ENCODE measurements around the gene LCLAT1.

Gene LCLAT1

DNA sequence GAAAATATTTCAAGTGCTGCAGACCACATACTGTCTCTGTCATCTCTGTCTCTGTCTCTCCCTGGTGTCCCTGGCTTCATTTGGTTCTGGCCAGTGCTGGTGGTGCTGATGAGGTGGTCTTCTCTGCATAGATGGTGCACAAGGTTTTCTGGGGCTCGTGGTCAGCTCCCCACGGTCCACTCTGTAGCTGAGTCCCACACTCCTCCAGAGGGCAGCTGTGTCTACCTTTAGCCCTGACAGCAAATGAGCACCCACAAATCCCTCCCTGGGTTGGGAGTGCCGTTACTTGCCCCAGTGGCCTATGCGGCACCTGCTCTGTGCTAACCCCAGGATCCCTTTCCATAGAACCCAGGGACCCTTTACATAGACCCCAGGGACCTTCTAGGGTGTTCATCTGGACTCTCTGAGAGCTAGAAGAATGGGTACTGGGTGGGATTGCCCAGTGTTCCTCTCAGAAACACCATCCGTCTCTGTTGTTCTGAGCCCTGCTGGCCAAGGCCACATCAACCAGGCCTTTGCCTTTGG, 230.9 kb downstream of the LCLAT1 start:
- no peak for TF ChIP-seq POLR2A (IDR thresholded peaks at IDR 0.05; ENCODE audit: low read depth, low read length)
- TF ChIP-seq POLR2AphosphoS5 (IDR thresholded peaks at IDR 0.05; ENCODE audit: low read depth, low read length): no peak
- no peak for TF ChIP-seq TAF1 (IDR thresholded peaks at IDR 0.05; ENCODE audit: borderline replicate concordance, low read depth, low read length)
- FAIRE-seq: no peak
- no peak for DNase-seq (ENCODE audit: insufficient read length)

DNA sequence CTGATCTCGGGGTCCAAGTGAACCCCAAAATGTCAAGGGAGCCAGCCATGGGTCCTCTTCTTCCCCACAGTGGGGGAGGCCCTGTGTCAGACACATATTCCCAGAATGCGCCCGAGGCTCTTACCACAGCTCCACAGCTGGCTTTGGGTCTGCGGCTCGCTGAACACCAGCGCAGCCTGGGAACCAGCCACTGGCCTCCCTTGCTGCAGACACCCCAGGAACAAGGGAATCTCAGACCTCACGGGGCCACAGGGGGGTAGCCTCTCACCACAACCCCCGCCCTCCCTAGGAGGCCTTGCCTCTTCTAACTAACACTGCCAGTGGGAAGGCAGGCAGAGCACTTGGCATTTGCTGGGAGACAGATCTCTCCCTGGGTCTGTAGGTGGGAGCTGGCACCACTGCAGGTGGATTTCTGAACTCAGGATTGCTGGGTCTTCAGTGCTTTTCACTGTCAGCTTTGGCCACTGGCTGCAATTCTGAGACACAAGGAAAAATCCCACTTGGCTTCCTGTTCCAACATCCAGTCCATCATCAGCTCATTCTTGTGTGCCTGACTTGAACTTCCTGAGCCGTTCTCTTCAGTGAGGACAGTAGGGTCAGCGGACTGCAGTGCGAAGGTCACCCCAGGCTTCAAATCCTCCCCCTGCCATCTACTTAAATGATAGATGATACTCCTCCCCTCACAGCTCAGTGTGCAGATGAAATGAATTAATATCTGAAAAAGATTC, 231.5 kb downstream of the LCLAT1 start:
- no peak for DNase-seq (ENCODE audit: insufficient read length)
- FAIRE-seq: no peak

DNA sequence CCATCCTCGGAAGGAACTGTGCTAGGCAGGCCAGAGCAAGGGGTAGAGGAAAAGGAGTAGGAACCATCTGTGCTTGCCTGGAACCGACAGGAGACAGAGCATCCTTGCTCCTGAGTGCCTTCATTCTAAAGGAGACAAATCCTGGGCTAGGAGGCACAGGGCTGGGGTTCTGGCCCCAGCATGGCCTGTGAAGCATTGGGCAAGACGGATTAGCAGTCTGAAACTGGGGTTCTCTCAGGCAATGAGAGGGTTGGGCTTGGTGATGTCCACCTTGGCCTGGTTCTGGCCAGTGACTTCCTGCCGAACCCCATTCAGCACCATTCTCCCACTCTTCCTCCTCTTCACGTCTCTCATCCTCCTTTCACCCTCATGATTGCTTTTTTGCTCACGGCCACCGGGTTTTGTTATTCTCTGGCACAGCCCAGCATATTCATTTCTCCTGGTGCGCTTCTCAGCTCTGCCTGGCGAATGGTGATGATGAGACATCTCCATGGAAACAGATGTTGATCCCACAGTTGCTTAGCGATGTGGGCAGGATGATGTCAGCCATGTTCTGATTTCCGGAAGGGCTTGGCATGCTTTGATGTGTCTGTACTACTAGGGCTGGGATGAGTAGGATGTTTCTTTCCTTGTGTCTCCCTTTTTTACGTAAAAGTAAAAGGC, 232.5 kb downstream of the LCLAT1 start:
- DNase-seq (ENCODE audit: insufficient read length) (no peak), FAIRE-seq (no peak)
- no peak for TF ChIP-seq POLR2AphosphoS5 (IDR thresholded peaks at IDR 0.05; ENCODE audit: low read depth, low read length)
- no peak for TF ChIP-seq TAF1 (IDR thresholded peaks at IDR 0.05; ENCODE audit: borderline replicate concordance, low read depth, low read length)
- TF ChIP-seq POLR2A (IDR thresholded peaks at IDR 0.05; ENCODE audit: low read depth, low read length): no peak

More for the DNA sequence above, 231.5 kb downstream of the LCLAT1 start:
- TF ChIP-seq POLR2A (IDR thresholded peaks at IDR 0.05; ENCODE audit: low read depth, low read length): no peak
- no peak for TF ChIP-seq TAF1 (IDR thresholded peaks at IDR 0.05; ENCODE audit: borderline replicate concordance, low read depth, low read length)
- no peak for TF ChIP-seq POLR2AphosphoS5 (IDR thresholded peaks at IDR 0.05; ENCODE audit: low read depth, low read length)

DNA sequence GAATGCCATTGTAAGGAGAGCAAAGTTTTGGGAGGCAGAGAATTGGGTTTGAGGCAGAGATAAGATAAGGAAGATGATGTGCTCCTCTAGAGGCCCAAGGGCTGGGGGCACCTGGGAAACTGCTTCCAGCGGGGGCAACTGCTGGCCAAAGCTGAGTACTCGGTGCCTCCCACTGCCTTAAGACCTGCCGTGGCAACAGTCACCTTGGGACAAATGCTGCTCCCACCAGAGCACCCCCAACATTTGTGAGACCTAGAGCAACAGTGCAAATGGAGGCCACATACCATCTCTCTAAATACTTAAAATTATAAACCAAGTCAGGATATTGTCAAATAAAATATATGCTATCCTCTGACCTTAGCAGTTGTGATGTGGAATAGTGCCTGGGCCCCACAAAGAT, 233.1 kb downstream of the LCLAT1 start:
- FAIRE-seq (no peak), DNase-seq (ENCODE audit: insufficient read length) (no peak)
- no peak for TF ChIP-seq POLR2A (IDR thresholded peaks at IDR 0.05; ENCODE audit: low read depth, low read length)
- TF ChIP-seq TAF1 (IDR thresholded peaks at IDR 0.05; ENCODE audit: borderline replicate concordance, low read depth, low read length): no peak
- no peak for TF ChIP-seq POLR2AphosphoS5 (IDR thresholded peaks at IDR 0.05; ENCODE audit: low read depth, low read length)

DNA sequence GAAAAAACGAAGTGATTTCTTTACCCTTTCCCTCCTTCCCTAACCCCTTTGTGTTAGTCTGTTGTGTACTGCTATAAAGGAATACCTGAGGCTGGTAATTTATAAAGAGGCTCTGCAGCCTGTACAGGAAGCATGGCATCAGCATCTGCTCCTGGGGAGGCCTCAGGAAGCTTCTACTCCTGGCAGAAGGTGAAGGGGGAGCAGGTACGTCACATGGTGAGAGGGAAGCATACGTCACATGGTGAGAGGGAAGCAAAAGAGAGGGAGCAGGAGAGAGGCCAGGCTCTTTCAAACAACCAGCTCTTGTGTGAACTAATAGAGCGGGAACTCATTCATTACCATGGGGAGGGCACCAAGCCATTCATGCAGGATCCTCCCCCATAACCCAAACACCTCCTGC, 234.0 kb downstream of the LCLAT1 start:
- DNase-seq (ENCODE audit: insufficient read length) (no peak), FAIRE-seq (no peak)
- TF ChIP-seq POLR2AphosphoS5 (IDR thresholded peaks at IDR 0.05; ENCODE audit: low read depth, low read length): no peak
- TF ChIP-seq POLR2A (IDR thresholded peaks at IDR 0.05; ENCODE audit: low read depth, low read length): no peak
- TF ChIP-seq TAF1 (IDR thresholded peaks at IDR 0.05; ENCODE audit: borderline replicate concordance, low read depth, low read length): no peak

DNA sequence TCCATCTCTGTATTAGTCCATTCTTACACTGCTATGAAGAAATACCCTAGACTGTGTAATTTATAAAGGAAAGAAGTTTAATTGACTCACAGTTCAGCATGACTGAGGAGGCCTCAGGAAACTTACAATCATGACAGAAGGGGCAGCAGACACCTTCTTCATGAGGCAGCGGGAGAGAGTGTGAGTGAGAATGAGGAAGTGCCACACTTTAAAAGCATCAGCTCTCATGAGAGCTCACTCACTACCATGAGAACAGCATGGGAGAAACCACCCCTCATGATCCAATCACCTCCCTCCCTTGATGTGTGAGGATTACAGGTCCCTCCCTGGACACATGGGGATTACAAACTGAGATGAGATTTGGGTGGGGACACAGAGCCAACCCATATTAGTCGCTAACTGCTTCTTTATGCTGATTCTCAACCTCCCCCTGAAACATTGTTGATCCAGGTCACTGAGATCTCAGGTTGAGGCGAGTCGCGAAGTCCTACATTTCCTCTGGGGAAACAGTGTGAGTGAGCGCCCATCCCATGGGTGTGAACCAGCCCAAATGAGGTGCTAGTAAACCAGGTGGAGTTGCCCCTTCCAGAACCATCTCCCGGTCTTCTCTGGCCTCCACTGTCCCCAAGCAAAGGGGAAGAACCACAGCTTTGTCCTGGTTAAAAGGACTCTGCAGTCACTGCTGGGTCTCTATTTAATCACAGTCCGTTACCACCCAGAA, 236.3 kb downstream of the LCLAT1 start:
- no peak for TF ChIP-seq POLR2A (IDR thresholded peaks at IDR 0.05; ENCODE audit: low read depth, low read length)
- no peak for TF ChIP-seq POLR2AphosphoS5 (IDR thresholded peaks at IDR 0.05; ENCODE audit: low read depth, low read length)
- 0 out of 2 replicates have a peak, but pooled peaks have one; percentile 15 for TF ChIP-seq TAF1 (IDR thresholded peaks at IDR 0.05; ENCODE audit: borderline replicate concordance, low read depth, low read length)
- DNase-seq (ENCODE audit: insufficient read length): no peak
- peak; percentile 9 for FAIRE-seq

DNA sequence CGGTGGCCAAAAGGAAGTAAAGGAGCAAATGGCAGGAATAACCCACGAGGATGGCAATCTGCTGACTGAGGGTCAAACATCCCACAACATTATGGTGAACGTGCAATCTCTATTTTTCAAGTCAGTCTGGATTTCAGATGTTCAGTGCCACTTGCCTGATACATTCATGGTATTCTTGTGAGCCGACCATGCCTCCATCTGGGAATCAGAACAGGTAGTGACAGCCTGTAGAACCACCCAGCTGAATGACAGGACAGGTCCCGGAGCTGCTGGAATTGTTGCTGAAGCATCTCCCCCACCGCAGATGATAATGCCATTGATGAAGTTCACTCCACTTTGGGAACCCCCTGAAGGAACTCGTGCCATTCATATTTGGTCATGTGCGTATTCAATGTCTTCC, 237.0 kb downstream of the LCLAT1 start:
- FAIRE-seq: no peak
- no peak for DNase-seq (ENCODE audit: insufficient read length)
- no peak for TF ChIP-seq POLR2A (IDR thresholded peaks at IDR 0.05; ENCODE audit: low read depth, low read length)
- no peak for TF ChIP-seq TAF1 (IDR thresholded peaks at IDR 0.05; ENCODE audit: borderline replicate concordance, low read depth, low read length)
- TF ChIP-seq POLR2AphosphoS5 (IDR thresholded peaks at IDR 0.05; ENCODE audit: low read depth, low read length): no peak

DNA sequence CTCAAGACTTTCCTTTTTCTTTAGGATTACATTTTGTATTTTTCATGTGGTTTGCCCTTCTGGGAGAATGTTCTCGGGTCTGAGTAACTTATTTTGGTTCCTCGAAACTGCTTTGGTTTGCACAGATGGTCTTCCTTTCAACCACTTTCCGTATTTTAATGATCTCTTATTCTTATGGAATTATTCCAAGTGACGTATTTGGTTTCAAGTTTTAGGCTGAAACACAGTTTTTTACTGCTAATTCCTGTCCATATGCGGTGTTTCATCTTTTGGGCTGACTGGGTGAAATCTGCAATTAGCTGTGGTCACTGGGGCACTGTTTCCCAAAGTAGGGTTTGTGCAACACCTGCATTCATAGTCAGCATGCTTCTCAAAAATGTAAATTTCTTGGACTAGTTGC, 237.5 kb downstream of the LCLAT1 start:
- TF ChIP-seq POLR2AphosphoS5 (IDR thresholded peaks at IDR 0.05; ENCODE audit: low read depth, low read length) (no peak), TAF1 (IDR thresholded peaks at IDR 0.05; ENCODE audit: borderline replicate concordance, low read depth, low read length) (no peak), POLR2A (IDR thresholded peaks at IDR 0.05; ENCODE audit: low read depth, low read length) (no peak)
- DNase-seq (ENCODE audit: insufficient read length): no peak
- FAIRE-seq: no peak

DNA sequence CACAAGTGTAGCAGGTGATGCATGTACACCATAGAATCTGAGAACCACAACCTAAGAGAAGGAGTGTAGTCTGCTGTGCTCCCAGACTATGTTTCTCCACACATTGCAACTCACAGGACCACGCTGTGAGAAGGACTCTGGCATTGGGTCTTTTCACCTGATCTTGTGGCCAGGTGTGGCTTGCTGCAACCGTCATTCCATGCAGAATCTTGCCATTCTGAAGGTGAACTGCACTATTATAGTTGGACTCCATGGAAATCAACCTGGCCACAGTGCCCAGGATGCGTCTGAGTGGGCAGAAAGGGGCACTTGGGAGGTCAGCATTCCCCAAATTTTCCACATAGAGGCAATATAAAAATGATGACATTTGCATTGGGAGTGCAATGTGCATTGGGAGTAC, 237.9 kb downstream of the LCLAT1 start:
- FAIRE-seq (no peak), DNase-seq (ENCODE audit: insufficient read length) (no peak)

DNA sequence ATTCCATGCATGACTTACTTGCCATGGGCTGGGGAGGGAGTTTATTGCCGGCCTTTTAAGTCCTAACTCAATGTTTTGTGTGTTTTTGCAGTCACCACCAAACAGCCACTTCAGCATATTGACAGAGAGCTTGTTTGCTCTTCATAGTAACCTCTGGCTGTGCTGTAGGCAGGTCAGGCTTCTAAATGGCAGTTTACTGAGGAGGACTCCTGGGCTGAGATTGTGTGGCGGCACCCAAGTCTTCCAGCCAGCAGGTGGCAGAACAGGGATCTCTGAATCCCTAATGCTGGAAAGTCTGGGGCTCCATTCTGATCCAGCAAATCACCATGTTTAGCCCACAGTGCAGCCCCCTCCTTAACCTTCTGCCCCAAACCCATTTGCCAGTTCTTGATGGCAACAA, 239.0 kb downstream of the LCLAT1 start:
- TF ChIP-seq POLR2AphosphoS5 (IDR thresholded peaks at IDR 0.05; ENCODE audit: low read depth, low read length): no peak
- TF ChIP-seq TAF1 (IDR thresholded peaks at IDR 0.05; ENCODE audit: borderline replicate concordance, low read depth, low read length): no peak
- no peak for TF ChIP-seq POLR2A (IDR thresholded peaks at IDR 0.05; ENCODE audit: low read depth, low read length)
- no peak for DNase-seq (ENCODE audit: insufficient read length)
- FAIRE-seq: no peak

More for the DNA sequence above, 237.9 kb downstream of the LCLAT1 start:
- TF ChIP-seq TAF1 (IDR thresholded peaks at IDR 0.05; ENCODE audit: borderline replicate concordance, low read depth, low read length) (no peak), POLR2AphosphoS5 (IDR thresholded peaks at IDR 0.05; ENCODE audit: low read depth, low read length) (no peak), POLR2A (IDR thresholded peaks at IDR 0.05; ENCODE audit: low read depth, low read length) (no peak)

DNA sequence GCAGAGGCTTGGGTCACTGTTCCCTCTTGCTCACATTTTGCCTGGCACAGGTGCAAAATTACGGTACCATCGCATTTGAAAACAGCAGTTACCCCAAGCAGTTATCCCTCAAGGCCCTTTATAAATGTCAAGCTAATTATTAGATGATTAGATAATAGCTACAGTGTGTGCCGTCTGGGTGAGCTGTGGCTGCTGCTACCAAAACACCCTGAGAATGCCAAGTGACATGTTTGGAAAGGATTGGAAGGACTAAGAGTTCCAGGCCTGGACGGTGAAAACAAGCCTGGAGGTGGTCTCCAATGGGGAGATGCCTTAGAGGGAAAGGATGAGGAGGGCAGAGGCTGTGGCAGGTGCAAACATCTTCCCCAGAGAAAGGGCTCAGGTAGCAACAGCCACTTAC, 239.6 kb downstream of the LCLAT1 start:
- no peak for FAIRE-seq
- no peak for DNase-seq (ENCODE audit: insufficient read length)

More for the DNA sequence above, 239.6 kb downstream of the LCLAT1 start:
- TF ChIP-seq POLR2A (IDR thresholded peaks at IDR 0.05; ENCODE audit: low read depth, low read length) (no peak), POLR2AphosphoS5 (IDR thresholded peaks at IDR 0.05; ENCODE audit: low read depth, low read length) (no peak), TAF1 (IDR thresholded peaks at IDR 0.05; ENCODE audit: borderline replicate concordance, low read depth, low read length) (no peak)

Data from GM12892 (cell line).